SH-SY5Y (cell line): ENCODE measurements around the gene LPCAT1.

ENCODE experiments used
- GATA2 ChIP-seq: IDR thresholded peaks from 2 replicates; pipeline ENCODE4 v1.6.1; 2011; ENCODE audit warnings: mild to moderate bottlenecking, low read depth, low read length
- GATA3 ChIP-seq: IDR thresholded peaks from 2 replicates; pipeline ENCODE4 v1.6.1; 2011; ENCODE audit warnings: low read depth, mild to moderate bottlenecking, low read length, moderate library complexity

- no peak for TF ChIP-seq GATA3
- TF ChIP-seq GATA2, result no peak
Observed at GRCh38 chr5:1449081-1449630, 74.6 kb downstream of the LPCAT1 start.
